ENCODE data around the gene ADA. TPM values are rescaled to one million over a fixed set of nuclear protein-coding genes. Genes with fewer than 3 reads are reported as not detected.

Gene ADA
- polyA plus RNA-seq, 1 donor, result 7.3 TPM

GRCh38 chr20:44615169-44615791 lies 36.2 kb downstream of the ADA start:
- Histone ChIP-seq H3K36me3 (ENCODE audit: control insufficient read depth, insufficient read depth, low read length) (peaks cover 48% of the 10 kb centered on the region), H3K4me1 (ENCODE audit: control insufficient read depth, insufficient read depth, low read length) (no peaks in the 10 kb centered on the region), H3K27me3 (ENCODE audit: control insufficient read depth, insufficient read depth, low read length) (no peaks in the 10 kb centered on the region), H3K4me3 (ENCODE audit: low read length) (no peak overlapping the region), H3K27ac (ENCODE audit: low read length) (no peak overlapping the region), H3K9me3 (ENCODE audit: control insufficient read depth, low read depth, low read length) (no peaks in the 10 kb centered on the region)
- DNase-seq, result no peak
- WGBS (ENCODE audit: insufficient coverage, low lambda C conversion rate), result no CpG with 5 or more reads among the region's 10 CpGs

- H3K36me3 ChIP-seq (ENCODE audit: control insufficient read depth, insufficient read depth, low read length), result peaks cover 48% of the 10 kb centered on the region
- H3K27ac ChIP-seq (ENCODE audit: low read length), result no peak overlapping the region
- no CpG with 5 or more reads among the region's 14 CpGs for WGBS (ENCODE audit: insufficient coverage, low lambda C conversion rate)
- no peak for DNase-seq
- no peaks in the 10 kb centered on the region for H3K9me3 ChIP-seq (ENCODE audit: control insufficient read depth, low read depth, low read length)
- H3K27me3 ChIP-seq (ENCODE audit: control insufficient read depth, insufficient read depth, low read length), result no peaks in the 10 kb centered on the region
- H3K4me1 ChIP-seq (ENCODE audit: control insufficient read depth, insufficient read depth, low read length), result peaks cover 5% of the 10 kb centered on the region
- no peak overlapping the region for H3K4me3 ChIP-seq (ENCODE audit: low read length)
Observed at GRCh38 chr20:44614525-44614924, 37.0 kb downstream of the ADA start.

- Histone ChIP-seq H3K4me1 (ENCODE audit: control insufficient read depth, insufficient read depth, low read length) (peaks cover 10% of the 10 kb centered on the region), H3K4me3 (ENCODE audit: low read length) (no peak overlapping the region), H3K9me3 (ENCODE audit: control insufficient read depth, low read depth, low read length) (no peaks in the 10 kb centered on the region), H3K27me3 (ENCODE audit: control insufficient read depth, insufficient read depth, low read length) (no peaks in the 10 kb centered on the region), H3K27ac (ENCODE audit: low read length) (no peak overlapping the region), H3K36me3 (ENCODE audit: control insufficient read depth, insufficient read depth, low read length) (peaks cover 45% of the 10 kb centered on the region)
- no CpG with 5 or more reads among the region's 5 CpGs for WGBS (ENCODE audit: insufficient coverage, low lambda C conversion rate)
- no peak for DNase-seq
Observed at GRCh38 chr20:44613575-44613974, 37.9 kb downstream of the ADA start.

- Histone ChIP-seq H3K36me3 (ENCODE audit: control insufficient read depth, insufficient read depth, low read length) (peaks cover 21% of the 10 kb centered on the region), H3K4me3 (ENCODE audit: low read length) (no peak overlapping the region), H3K27ac (ENCODE audit: low read length) (peak overlapping the region; percentile 37), H3K27me3 (ENCODE audit: control insufficient read depth, insufficient read depth, low read length) (no peaks in the 10 kb centered on the region), H3K4me1 (ENCODE audit: control insufficient read depth, insufficient read depth, low read length) (peaks cover 10% of the 10 kb centered on the region), H3K9me3 (ENCODE audit: control insufficient read depth, low read depth, low read length) (peaks cover 4% of the 10 kb centered on the region)
- no peak for DNase-seq
- whole genome bisulfite sequencing (ENCODE audit: insufficient coverage, low lambda C conversion rate), result 33% methylated on average over 1 of the region's 1 CpG
Observed at GRCh38 chr20:44610313-44610962, 41.1 kb downstream of the ADA start.

- H3K27me3 ChIP-seq (ENCODE audit: control insufficient read depth, insufficient read depth, low read length), result no peaks in the 10 kb centered on the region
- WGBS (ENCODE audit: insufficient coverage, low lambda C conversion rate), result 0% methylated on average over 2 of the region's 25 CpGs
- H3K4me3 ChIP-seq (ENCODE audit: low read length), result peak overlapping the region; percentile 16
- peak overlapping the region; percentile 72 for H3K27ac ChIP-seq (ENCODE audit: low read length)
- peaks cover 10% of the 10 kb centered on the region for H3K4me1 ChIP-seq (ENCODE audit: control insufficient read depth, insufficient read depth, low read length)
- peak; percentile 90 to 92 for DNase-seq
- peaks cover 4% of the 10 kb centered on the region for H3K9me3 ChIP-seq (ENCODE audit: control insufficient read depth, low read depth, low read length)
- H3K36me3 ChIP-seq (ENCODE audit: control insufficient read depth, insufficient read depth, low read length), result peaks cover 14% of the 10 kb centered on the region
Observed at GRCh38 chr20:44609516-44610312, 41.8 kb downstream of the ADA start.

- Histone ChIP-seq H3K4me1 (ENCODE audit: control insufficient read depth, insufficient read depth, low read length) (peaks cover 10% of the 10 kb centered on the region), H3K27me3 (ENCODE audit: control insufficient read depth, insufficient read depth, low read length) (no peaks in the 10 kb centered on the region), H3K9me3 (ENCODE audit: control insufficient read depth, low read depth, low read length) (peaks cover 4% of the 10 kb centered on the region), H3K36me3 (ENCODE audit: control insufficient read depth, insufficient read depth, low read length) (peaks cover 8% of the 10 kb centered on the region), H3K4me3 (ENCODE audit: low read length) (no peak overlapping the region), H3K27ac (ENCODE audit: low read length) (peak overlapping the region; percentile 72)
- DNase-seq, result no peak
- no CpG with 5 or more reads among the region's 9 CpGs for WGBS (ENCODE audit: insufficient coverage, low lambda C conversion rate)
Observed at GRCh38 chr20:44609006-44609515, 42.4 kb downstream of the ADA start.

GRCh38 chr20:44606725-44607441 lies 44.6 kb downstream of the ADA start:
- WGBS (ENCODE audit: insufficient coverage, low lambda C conversion rate), result 100% methylated on average over 1 of the region's 5 CpGs
- H3K9me3 ChIP-seq (ENCODE audit: control insufficient read depth, low read depth, low read length), result peaks cover 4% of the 10 kb centered on the region
- H3K27ac ChIP-seq (ENCODE audit: low read length), result no peak overlapping the region
- H3K36me3 ChIP-seq (ENCODE audit: control insufficient read depth, insufficient read depth, low read length), result no peaks in the 10 kb centered on the region
- no peak overlapping the region for H3K4me3 ChIP-seq (ENCODE audit: low read length)
- no peak for DNase-seq
- H3K27me3 ChIP-seq (ENCODE audit: control insufficient read depth, insufficient read depth, low read length), result no peaks in the 10 kb centered on the region
- peaks cover 16% of the 10 kb centered on the region for H3K4me1 ChIP-seq (ENCODE audit: control insufficient read depth, insufficient read depth, low read length)

GRCh38 chr20:44603327-44603726 lies 48.2 kb downstream of the ADA start:
- no peaks in the 10 kb centered on the region for H3K27me3 ChIP-seq (ENCODE audit: control insufficient read depth, insufficient read depth, low read length)
- H3K27ac ChIP-seq (ENCODE audit: low read length), result no peak overlapping the region
- WGBS (ENCODE audit: insufficient coverage, low lambda C conversion rate), result 80% methylated on average over 1 of the region's 8 CpGs
- no peak for DNase-seq
- H3K36me3 ChIP-seq (ENCODE audit: control insufficient read depth, insufficient read depth, low read length), result no peaks in the 10 kb centered on the region
- H3K4me1 ChIP-seq (ENCODE audit: control insufficient read depth, insufficient read depth, low read length), result peaks cover 19% of the 10 kb centered on the region
- peaks cover 4% of the 10 kb centered on the region for H3K9me3 ChIP-seq (ENCODE audit: control insufficient read depth, low read depth, low read length)
- H3K4me3 ChIP-seq (ENCODE audit: low read length), result no peak overlapping the region

GRCh38 chr20:44601801-44602204 lies 49.7 kb downstream of the ADA start:
- peaks cover 4% of the 10 kb centered on the region for H3K9me3 ChIP-seq (ENCODE audit: control insufficient read depth, low read depth, low read length)
- H3K4me3 ChIP-seq (ENCODE audit: low read length), result no peak overlapping the region
- H3K27me3 ChIP-seq (ENCODE audit: control insufficient read depth, insufficient read depth, low read length), result no peaks in the 10 kb centered on the region
- peak overlapping the region; percentile 70 for H3K27ac ChIP-seq (ENCODE audit: low read length)
- WGBS (ENCODE audit: insufficient coverage, low lambda C conversion rate), result no CpG with 5 or more reads among the region's 1 CpG
- peak; percentile 64 to 76 for DNase-seq
- H3K36me3 ChIP-seq (ENCODE audit: control insufficient read depth, insufficient read depth, low read length), result peaks cover 2% of the 10 kb centered on the region
- H3K4me1 ChIP-seq (ENCODE audit: control insufficient read depth, insufficient read depth, low read length), result peaks cover 19% of the 10 kb centered on the region

GRCh38 chr20:44601236-44601671 lies 50.2 kb downstream of the ADA start:
- peaks cover 19% of the 10 kb centered on the region for H3K4me1 ChIP-seq (ENCODE audit: control insufficient read depth, insufficient read depth, low read length)
- no peak for DNase-seq
- peaks cover 2% of the 10 kb centered on the region for H3K36me3 ChIP-seq (ENCODE audit: control insufficient read depth, insufficient read depth, low read length)
- H3K9me3 ChIP-seq (ENCODE audit: control insufficient read depth, low read depth, low read length), result no peaks in the 10 kb centered on the region
- no CpG with 5 or more reads among the region's 7 CpGs for WGBS (ENCODE audit: insufficient coverage, low lambda C conversion rate)
- H3K27me3 ChIP-seq (ENCODE audit: control insufficient read depth, insufficient read depth, low read length), result no peaks in the 10 kb centered on the region
- no peak overlapping the region for H3K4me3 ChIP-seq (ENCODE audit: low read length)
- H3K27ac ChIP-seq (ENCODE audit: low read length), result peak overlapping the region; percentile 70
